HepG2 (cell line): ENCODE measurements around the gene TCF3. TPM values are rescaled to one million over a fixed set of nuclear protein-coding genes. Genes with fewer than 3 reads are reported as not detected.

ENCODE experiments used
- CC2D1A ChIP-seq: sonication (generic); formaldehyde crosslinking; IDR thresholded peaks from 2 replicates; pipeline ENCODE4 v1.8.1; 2023; ENCODE audit warnings: mild to moderate bottlenecking, missing genetic modification reagents
- HNRNPLL ChIP-seq: fragments of 200-400 bp; formaldehyde crosslinking; IDR thresholded peaks from 2 replicates; pipeline ENCODE4 v1.6.1; 2017; ENCODE audit warnings: mild to moderate bottlenecking, low read depth, low read length; ENCODE audit not compliant: poor library complexity, severe bottlenecking
- SNAPC2 ChIP-seq: sonication (generic); formaldehyde crosslinking; IDR thresholded peaks from 2 replicates; pipeline ENCODE4 v1.8.1; 2022; ENCODE audit warnings: mild to moderate bottlenecking, missing genetic modification reagents
- ZNF136 ChIP-seq: sonication (generic); formaldehyde crosslinking; IDR thresholded peaks from 2 replicates; pipeline ENCODE4 v1.8.1; 2022; ENCODE audit warnings: low read depth, mild to moderate bottlenecking, moderate library complexity, missing genetic modification reagents
- ZNF263 ChIP-seq: sonication (generic); formaldehyde crosslinking; IDR thresholded peaks from 2 replicates; pipeline ENCODE4 v1.4.0; 2020; ENCODE audit warnings: missing genetic modification reagents
- ZNF550 ChIP-seq: sonication (generic); formaldehyde crosslinking; IDR thresholded peaks from 2 replicates; pipeline ENCODE4 v1.4.0; 2020; ENCODE audit warnings: mild to moderate bottlenecking, missing genetic modification reagents, borderline replicate concordance
- ZNF790 ChIP-seq: sonication (generic); formaldehyde crosslinking; IDR thresholded peaks from 2 replicates; pipeline ENCODE4 v1.8.0; 2022; ENCODE audit warnings: missing genetic modification reagents, mild to moderate bottlenecking, borderline replicate concordance
- ZSCAN20 ChIP-seq: sonication (generic); formaldehyde crosslinking; IDR thresholded peaks from 2 replicates; pipeline ENCODE4 v1.4.0; 2020; ENCODE audit warnings: missing genetic modification reagents, mild to moderate bottlenecking, borderline replicate concordance
- ZSCAN30 ChIP-seq: sonication (generic); formaldehyde crosslinking; IDR thresholded peaks from 2 replicates; pipeline ENCODE4 v1.5.0; 2020; ENCODE audit warnings: mild to moderate bottlenecking, missing genetic modification reagents
- polyA plus RNA-seq, 8 experiments: library from polyadenylated mRNA; depleted of rRNA in 3 of 8; stranded (reverse) in 7 of 8; unstranded in 1 of 8; fragments of >200 nt; fragmentation: Illumina TruSeq in 4 of 8; extraction: Trizol in 4 of 8; gene quantifications; 2 replicates each; pipeline versions ENCODE4 v1.2.1 to v1.2.3, GENCODE V29; 2011 to 2016; ENCODE audit warnings: low read depth in 4 of 8, missing spikeins in 1 of 8, mixed read lengths in 1 of 8; ENCODE audit not compliant: insufficient read depth in 1 of 8
- total RNA-seq, 5 experiments: library from RNA; depleted of rRNA; stranded (reverse); fragments of >200 nt; fragmentation: Illumina TruSeq; extraction: Trizol; gene quantifications; 2 replicates each; pipeline ENCODE4 v1.2.3, GENCODE V29; 2016; ENCODE audit warnings: low read depth in 1 of 5
- TF ChIP-seq, protein P1 (sequence below): sonication (generic); formaldehyde crosslinking; IDR thresholded peaks from 2 replicates; pipeline ENCODE4 v1.4.0; 2020; ENCODE audit warnings: mild to moderate bottlenecking, missing genetic modification reagents
- TF ChIP-seq, protein P2 (sequence below): sonication (generic); formaldehyde crosslinking; IDR thresholded peaks from 2 replicates; pipeline ENCODE4 v1.5.0; 2020; ENCODE audit warnings: missing genetic modification reagents, mild to moderate bottlenecking, borderline replicate concordance
- TF ChIP-seq, protein P3 (sequence below): sonication (generic); formaldehyde crosslinking; conservative IDR thresholded peaks from 2 replicates; pipeline ENCODE4 v1.4.0; 2020; ENCODE audit warnings: mild to moderate bottlenecking, missing genetic modification reagents, moderate library complexity
- TF ChIP-seq, protein P4 (sequence below): sonication (generic); formaldehyde crosslinking; IDR thresholded peaks from 2 replicates; pipeline ENCODE4 v1.5.1; 2020; ENCODE audit warnings: missing genetic modification reagents, mild to moderate bottlenecking, borderline replicate concordance

Gene TCF3
- total and polyA plus RNA-seq, 2 of the 13 experiments (the other 11 are each of a cell fraction or from before 2014, with no cell fraction given): 51.4 to 53.2 TPM

DNA sequence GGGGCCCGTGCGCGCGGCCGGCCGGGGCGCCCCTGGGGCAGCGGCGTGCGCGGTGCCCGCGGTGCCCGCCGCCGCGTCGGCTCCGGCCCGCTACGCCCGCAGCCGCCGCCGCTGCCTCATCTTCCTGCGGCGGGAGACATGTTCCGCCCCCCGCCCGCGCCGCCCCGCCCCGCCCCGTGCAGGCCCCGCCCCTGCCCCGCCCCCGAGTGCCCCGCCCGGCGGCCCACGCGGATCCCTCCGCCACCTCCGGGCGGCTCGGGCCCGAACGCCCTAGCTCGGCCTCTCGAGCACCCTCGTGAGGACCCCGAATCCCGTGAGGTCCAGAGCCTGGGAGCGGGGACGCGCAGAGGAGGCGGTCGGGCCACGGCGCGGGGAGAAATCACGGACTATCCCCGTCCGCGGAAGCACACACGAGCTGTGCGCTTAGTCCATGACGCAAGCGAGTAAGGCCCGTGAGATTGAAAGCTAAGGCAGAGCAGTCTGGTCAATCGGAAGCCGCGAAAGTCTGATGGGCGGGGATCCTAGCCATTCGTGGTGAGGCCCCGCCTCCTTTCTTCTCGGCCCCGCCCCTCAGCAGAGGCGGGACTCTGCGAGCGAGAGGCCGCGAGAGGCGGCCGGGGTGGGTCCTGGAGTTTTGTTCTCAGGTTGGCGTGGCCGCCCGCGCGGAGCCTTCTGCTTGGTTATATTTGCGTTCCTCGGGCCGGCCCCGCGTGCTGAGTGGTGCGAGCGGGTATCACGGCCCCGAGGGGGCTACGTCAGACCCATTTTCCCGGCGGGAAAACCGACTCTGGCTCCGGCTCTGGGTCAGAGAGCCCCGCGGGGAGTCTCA is at the start of gene TCF3 (continued):
- TF ChIP-seq, protein P1, sequence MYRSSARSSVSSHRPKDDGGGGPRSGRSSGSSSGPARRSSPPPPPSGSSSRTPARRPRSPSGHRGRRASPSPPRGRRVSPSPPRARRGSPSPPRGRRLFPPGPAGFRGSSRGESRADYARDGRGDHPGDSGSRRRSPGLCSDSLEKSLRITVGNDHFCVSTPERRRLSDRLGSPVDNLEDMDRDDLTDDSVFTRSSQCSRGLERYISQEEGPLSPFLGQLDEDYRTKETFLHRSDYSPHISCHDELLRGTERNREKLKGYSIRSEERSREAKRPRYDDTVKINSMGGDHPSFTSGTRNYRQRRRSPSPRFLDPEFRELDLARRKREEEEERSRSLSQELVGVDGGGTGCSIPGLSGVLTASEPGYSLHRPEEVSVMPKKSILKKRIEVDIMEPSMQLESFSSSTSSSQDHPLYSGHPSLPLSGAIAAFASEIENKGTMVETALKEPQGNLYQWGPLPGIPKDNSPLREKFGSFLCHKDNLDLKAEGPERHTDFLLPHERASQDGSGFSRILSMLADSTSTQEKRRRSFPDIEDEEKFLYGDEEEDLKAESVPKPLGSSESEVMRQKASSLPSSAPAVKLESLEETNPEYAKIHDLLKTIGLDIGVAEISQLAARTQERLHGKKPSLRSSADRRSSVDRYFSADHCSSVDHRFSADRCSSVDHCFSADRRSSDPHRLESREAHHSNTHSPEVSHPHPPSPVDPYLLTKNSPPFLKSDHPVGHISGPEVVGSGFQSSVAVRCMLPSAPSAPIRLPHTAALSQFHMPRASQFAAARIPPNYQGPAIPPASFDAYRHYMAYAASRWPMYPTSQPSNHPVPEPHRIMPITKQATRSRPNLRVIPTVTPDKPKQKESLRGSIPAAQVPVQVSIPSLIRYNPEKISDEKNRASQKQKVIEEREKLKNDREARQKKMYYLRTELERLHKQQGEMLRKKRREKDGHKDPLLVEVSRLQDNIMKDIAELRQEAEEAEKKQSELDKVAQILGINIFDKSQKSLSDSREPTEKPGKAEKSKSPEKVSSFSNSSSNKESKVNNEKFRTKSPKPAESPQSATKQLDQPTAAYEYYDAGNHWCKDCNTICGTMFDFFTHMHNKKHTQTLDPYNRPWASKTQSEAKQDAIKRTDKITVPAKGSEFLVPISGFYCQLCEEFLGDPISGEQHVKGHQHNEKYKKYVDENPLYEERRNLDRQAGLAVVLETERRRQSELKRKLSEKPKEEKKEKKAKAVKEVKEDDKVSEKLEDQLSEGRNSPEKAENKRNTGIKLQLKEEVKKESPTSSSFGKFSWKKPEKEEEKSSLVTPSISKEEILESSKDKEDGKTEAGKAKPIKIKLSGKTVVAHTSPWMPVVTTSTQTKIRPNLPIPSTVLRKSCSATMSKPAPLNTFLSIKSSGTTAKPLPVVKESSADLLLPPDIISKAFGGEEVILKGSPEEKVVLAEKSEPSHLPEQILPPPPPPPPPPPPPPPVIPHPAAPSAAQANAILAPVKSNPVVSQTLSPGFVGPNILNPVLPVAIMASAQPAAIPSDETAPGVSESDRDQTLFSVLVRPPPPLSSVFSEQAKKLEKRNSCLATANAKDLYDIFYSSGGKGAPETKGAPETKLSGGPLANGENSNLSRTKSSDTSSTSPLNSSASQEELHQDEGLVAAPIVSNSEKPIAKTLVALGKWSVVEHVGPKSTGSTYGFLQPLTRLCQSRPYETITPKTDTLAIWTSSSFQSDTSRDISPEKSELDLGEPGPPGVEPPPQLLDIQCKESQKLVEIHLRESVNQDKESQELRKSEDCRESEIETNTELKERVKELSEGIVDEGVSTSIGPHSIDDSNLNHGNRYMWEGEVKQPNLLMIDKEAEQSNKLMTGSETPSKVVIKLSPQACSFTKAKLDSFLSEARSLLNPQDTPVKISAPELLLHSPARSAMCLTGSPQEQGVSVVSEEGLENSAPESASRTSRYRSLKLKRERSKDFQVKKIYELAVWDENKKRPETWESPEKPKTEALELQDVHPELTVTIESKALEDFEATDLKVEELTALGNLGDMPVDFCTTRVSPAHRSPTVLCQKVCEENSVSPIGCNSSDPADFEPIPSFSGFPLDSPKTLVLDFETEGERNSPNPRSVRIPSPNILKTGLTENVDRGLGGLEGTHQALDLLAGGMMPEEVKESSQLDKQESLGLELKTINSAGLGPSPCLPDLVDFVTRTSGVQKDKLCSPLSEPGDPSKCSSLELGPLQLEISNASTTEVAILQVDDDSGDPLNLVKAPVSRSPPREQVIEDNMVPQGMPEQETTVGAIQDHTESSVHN (CRISPR knock-in tag): no peak
- TF ChIP-seq ZNF136 (CRISPR knock-in tag) (0 out of 2 replicates have a peak, but pooled peaks have one; percentile 67), ZNF790 (CRISPR knock-in tag) (0 out of 2 replicates have a peak, but pooled peaks have one; percentile 44), ZNF263 (CRISPR knock-in tag) (peak; percentile 53; the same call in 1 of the 2 replicates), SNAPC2 (CRISPR knock-in tag) (no peak), ZNF550 (CRISPR knock-in tag) (no peak), HNRNPLL (peak; percentile 63), ZSCAN20 (CRISPR knock-in tag) (no peak), CC2D1A (CRISPR knock-in tag) (no peak), ZSCAN30 (CRISPR knock-in tag) (no peak)
- TF ChIP-seq, protein P2, sequence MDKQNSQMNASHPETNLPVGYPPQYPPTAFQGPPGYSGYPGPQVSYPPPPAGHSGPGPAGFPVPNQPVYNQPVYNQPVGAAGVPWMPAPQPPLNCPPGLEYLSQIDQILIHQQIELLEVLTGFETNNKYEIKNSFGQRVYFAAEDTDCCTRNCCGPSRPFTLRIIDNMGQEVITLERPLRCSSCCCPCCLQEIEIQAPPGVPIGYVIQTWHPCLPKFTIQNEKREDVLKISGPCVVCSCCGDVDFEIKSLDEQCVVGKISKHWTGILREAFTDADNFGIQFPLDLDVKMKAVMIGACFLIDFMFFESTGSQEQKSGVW: no peak
- TF ChIP-seq, protein P3, sequence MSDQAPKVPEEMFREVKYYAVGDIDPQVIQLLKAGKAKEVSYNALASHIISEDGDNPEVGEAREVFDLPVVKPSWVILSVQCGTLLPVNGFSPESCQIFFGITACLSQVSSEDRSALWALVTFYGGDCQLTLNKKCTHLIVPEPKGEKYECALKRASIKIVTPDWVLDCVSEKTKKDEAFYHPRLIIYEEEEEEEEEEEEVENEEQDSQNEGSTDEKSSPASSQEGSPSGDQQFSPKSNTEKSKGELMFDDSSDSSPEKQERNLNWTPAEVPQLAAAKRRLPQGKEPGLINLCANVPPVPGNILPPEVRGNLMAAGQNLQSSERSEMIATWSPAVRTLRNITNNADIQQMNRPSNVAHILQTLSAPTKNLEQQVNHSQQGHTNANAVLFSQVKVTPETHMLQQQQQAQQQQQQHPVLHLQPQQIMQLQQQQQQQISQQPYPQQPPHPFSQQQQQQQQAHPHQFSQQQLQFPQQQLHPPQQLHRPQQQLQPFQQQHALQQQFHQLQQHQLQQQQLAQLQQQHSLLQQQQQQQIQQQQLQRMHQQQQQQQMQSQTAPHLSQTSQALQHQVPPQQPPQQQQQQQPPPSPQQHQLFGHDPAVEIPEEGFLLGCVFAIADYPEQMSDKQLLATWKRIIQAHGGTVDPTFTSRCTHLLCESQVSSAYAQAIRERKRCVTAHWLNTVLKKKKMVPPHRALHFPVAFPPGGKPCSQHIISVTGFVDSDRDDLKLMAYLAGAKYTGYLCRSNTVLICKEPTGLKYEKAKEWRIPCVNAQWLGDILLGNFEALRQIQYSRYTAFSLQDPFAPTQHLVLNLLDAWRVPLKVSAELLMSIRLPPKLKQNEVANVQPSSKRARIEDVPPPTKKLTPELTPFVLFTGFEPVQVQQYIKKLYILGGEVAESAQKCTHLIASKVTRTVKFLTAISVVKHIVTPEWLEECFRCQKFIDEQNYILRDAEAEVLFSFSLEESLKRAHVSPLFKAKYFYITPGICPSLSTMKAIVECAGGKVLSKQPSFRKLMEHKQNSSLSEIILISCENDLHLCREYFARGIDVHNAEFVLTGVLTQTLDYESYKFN: peak; percentile 34
- TF ChIP-seq, protein P4, sequence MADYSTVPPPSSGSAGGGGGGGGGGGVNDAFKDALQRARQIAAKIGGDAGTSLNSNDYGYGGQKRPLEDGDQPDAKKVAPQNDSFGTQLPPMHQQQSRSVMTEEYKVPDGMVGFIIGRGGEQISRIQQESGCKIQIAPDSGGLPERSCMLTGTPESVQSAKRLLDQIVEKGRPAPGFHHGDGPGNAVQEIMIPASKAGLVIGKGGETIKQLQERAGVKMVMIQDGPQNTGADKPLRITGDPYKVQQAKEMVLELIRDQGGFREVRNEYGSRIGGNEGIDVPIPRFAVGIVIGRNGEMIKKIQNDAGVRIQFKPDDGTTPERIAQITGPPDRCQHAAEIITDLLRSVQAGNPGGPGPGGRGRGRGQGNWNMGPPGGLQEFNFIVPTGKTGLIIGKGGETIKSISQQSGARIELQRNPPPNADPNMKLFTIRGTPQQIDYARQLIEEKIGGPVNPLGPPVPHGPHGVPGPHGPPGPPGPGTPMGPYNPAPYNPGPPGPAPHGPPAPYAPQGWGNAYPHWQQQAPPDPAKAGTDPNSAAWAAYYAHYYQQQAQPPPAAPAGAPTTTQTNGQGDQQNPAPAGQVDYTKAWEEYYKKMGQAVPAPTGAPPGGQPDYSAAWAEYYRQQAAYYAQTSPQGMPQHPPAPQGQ (CRISPR knock-in tag): no peak
